Measurements from ENCODE around the gene ARHGAP25.

Gene ARHGAP25

GRCh38 chr2:68837164-68837860 lies 102.7 kb downstream of the ARHGAP25 start:
- DNase-seq, result peak; percentile 55

GRCh38 chr2:68837861-68838341 lies 103.3 kb downstream of the ARHGAP25 start:
- DNase-seq, result no peak

GRCh38 chr2:68838641-68839040 lies 104.0 kb downstream of the ARHGAP25 start:
- DNase-seq, result no peak

- DNase-seq, result peak; percentile 9
Measured at GRCh38 chr2:68839260-68839833, 104.7 kb downstream of the ARHGAP25 start.

GRCh38 chr2:68845043-68845442 lies 110.4 kb downstream of the ARHGAP25 start:
- no peak for DNase-seq

- DNase-seq, result no peak
Measured at GRCh38 chr2:68846091-68846490, 111.5 kb downstream of the ARHGAP25 start.

- no peak for DNase-seq
Measured at GRCh38 chr2:68847751-68848150, 113.1 kb downstream of the ARHGAP25 start.

GRCh38 chr2:68849579-68850030 lies 115.0 kb downstream of the ARHGAP25 start:
- no peak for DNase-seq

- DNase-seq, result no peak
Measured at GRCh38 chr2:68850524-68850923, 115.9 kb downstream of the ARHGAP25 start.

- no peak for DNase-seq
Measured at GRCh38 chr2:68853035-68853434, 118.4 kb downstream of the ARHGAP25 start.

GRCh38 chr2:68853915-68854314 lies 119.3 kb downstream of the ARHGAP25 start:
- DNase-seq, result no peak

GRCh38 chr2:68854476-68854875 lies 119.9 kb downstream of the ARHGAP25 start:
- DNase-seq, result no peak

- no peak for DNase-seq
Measured at GRCh38 chr2:68855550-68855949, 120.9 kb downstream of the ARHGAP25 start.

- no peak for DNase-seq
Measured at GRCh38 chr2:68857202-68857845, 122.7 kb downstream of the ARHGAP25 start.

GRCh38 chr2:68857855-68858456 lies 123.3 kb downstream of the ARHGAP25 start:
- DNase-seq, result no peak

- DNase-seq, result no peak
Measured at GRCh38 chr2:68860111-68860510, 125.5 kb downstream of the ARHGAP25 start.

- no peak for DNase-seq
Measured at GRCh38 chr2:68861330-68861729, 126.7 kb downstream of the ARHGAP25 start.

GRCh38 chr2:68862889-68863288 lies 128.3 kb downstream of the ARHGAP25 start:
- no peak for DNase-seq

- no peak for DNase-seq
Measured at GRCh38 chr2:68863996-68864395, 129.4 kb downstream of the ARHGAP25 start.

GRCh38 chr2:68865108-68865507 lies 130.5 kb downstream of the ARHGAP25 start:
- DNase-seq, result no peak

GRCh38 chr2:68870215-68870614 lies 135.6 kb downstream of the ARHGAP25 start:
- no peak for DNase-seq

- DNase-seq, result no peak
Measured at GRCh38 chr2:68871159-68871764, 136.7 kb downstream of the ARHGAP25 start, which contains the start of gene BMP10. BMP10 (minus strand) TSS chr2:68871397; CDS start chr2:68871358, 39 bp downstream.
